MM.1S (cell line): ENCODE measurements around the gene PDILT.
"Not testable (repeated sequence)": the region's sequence is repeated elsewhere in the genome, so short reads cannot be mapped to it uniquely, and the experiment has no call there.

ENCODE experiments used
- DNase-seq: peaks from one replicate; pipeline ENCODE4 v3.0.0-alpha.2; 2015
- H2AFZ ChIP-seq: fragments of 300-600 bp; sonication (generic); 2 replicates; pipeline ENCODE4 v1.6.0; 2016; ENCODE audit warnings: antibody characterized with exemption, low read length
- H3F3A ChIP-seq: fragments of 300-600 bp; sonication (generic); 2 replicates; pipeline ENCODE4 v1.6.1; 2016; ENCODE audit warnings: mild to moderate bottlenecking, antibody characterized with exemption, low read length, moderate library complexity, mixed read lengths; ENCODE audit not compliant: insufficient read depth
- H3K27ac ChIP-seq: fragments of 300-600 bp; sonication (generic); 2 replicates; pipeline ENCODE4 v1.5.1; 2016; ENCODE audit warnings: mild to moderate bottlenecking, low read length
- H3K27me3 ChIP-seq: fragments of 300-600 bp; sonication (generic); replicated peaks from 2 replicates; pipeline ENCODE4 v1.6.0; 2016; ENCODE audit warnings: low read length; ENCODE audit not compliant: insufficient read depth
- H3K36me3 ChIP-seq: fragments of 300-600 bp; sonication (generic); replicated peaks from 2 replicates; pipeline ENCODE4 v1.6.1; 2016; ENCODE audit warnings: mild to moderate bottlenecking, low read length, mixed read lengths; ENCODE audit not compliant: insufficient read depth
- H3K4me1 ChIP-seq: fragments of 300-600 bp; sonication (generic); 2 replicates; pipeline ENCODE4 v1.6.1; 2016; ENCODE audit warnings: low read length, mixed read lengths
- H3K4me2 ChIP-seq: fragments of 300-600 bp; sonication (generic); 2 replicates; pipeline ENCODE4 v1.6.0; 2016; ENCODE audit warnings: low read depth, low read length
- H3K4me3 ChIP-seq: fragments of 300-600 bp; sonication (generic); 2 replicates; pipeline ENCODE4 v1.5.1; 2016; ENCODE audit warnings: low read length, mixed read lengths
- H3K79me2 ChIP-seq: fragments of 300-600 bp; sonication (generic); 2 replicates; pipeline ENCODE4 v1.6.1; 2016; ENCODE audit warnings: mixed run types, low read length, mixed read lengths
- H3K9ac ChIP-seq: fragments of 300-600 bp; sonication (generic); 2 replicates; pipeline ENCODE4 v1.6.1; 2016; ENCODE audit warnings: low read length, mixed read lengths
- H3K9me2 ChIP-seq: fragments of 300-600 bp; sonication (generic); replicated peaks from 2 replicates; pipeline ENCODE4 v1.6.1; 2016; ENCODE audit warnings: mild to moderate bottlenecking, low read length, mixed read lengths; ENCODE audit not compliant: insufficient read depth
- H3K9me3 ChIP-seq: fragments of 300-600 bp; sonication (generic); replicated peaks from 2 replicates; pipeline ENCODE4 v1.6.1; 2016; ENCODE audit warnings: mild to moderate bottlenecking, low read length, mixed read lengths; ENCODE audit not compliant: insufficient read depth
- H4K20me1 ChIP-seq: fragments of 300-600 bp; sonication (generic); 2 replicates; pipeline ENCODE4 v1.6.1; 2016; ENCODE audit warnings: mild to moderate bottlenecking, low read length, moderate library complexity, mixed read lengths; ENCODE audit not compliant: insufficient read depth
- CTCF ChIP-seq: fragments of 300-600 bp; sonication (generic); IDR thresholded peaks from 2 replicates; pipeline ENCODE4 v1.5.1; 2016; ENCODE audit warnings: antibody characterized with exemption, low read length, mixed read lengths
- EZH2 ChIP-seq: fragments of 300-600 bp; sonication (generic); optimal IDR thresholded peaks from 2 replicates; pipeline ENCODE3; 2017; ENCODE audit warnings: low read depth, mild to moderate bottlenecking, antibody characterized with exemption, low read length, mixed read lengths
- EZH2phosphoT487 ChIP-seq: fragments of 300-600 bp; sonication (generic); IDR thresholded peaks from 2 replicates; pipeline ENCODE4 v1.6.1; 2018; ENCODE audit warnings: antibody characterized with exemption, low read length

PDILT gene

GRCh38 chr16:20325005-20325404, 79.5 kb downstream of the PDILT start:
- no peaks in the 10 kb centered on the region for H4K20me1 ChIP-seq
- no peak for DNase-seq
- no peaks in the 10 kb centered on the region for H3K9me3 ChIP-seq
- no peak overlapping the region for H3K9ac ChIP-seq
- no peaks in the 10 kb centered on the region for H3F3A ChIP-seq
- no peak overlapping the region for H3K27ac ChIP-seq
- no peak overlapping the region for H3K4me2 ChIP-seq
- no peak overlapping the region for H3K4me3 ChIP-seq
- H3K4me1 ChIP-seq: no peaks in the 10 kb centered on the region
- no peaks in the 10 kb centered on the region for H3K79me2 ChIP-seq
- no peaks in the 10 kb centered on the region for H3K9me2 ChIP-seq
- no peak for TF ChIP-seq CTCF
- no peak for TF ChIP-seq EZH2
- no peak for TF ChIP-seq EZH2phosphoT487
- no peaks in the 10 kb centered on the region for H3K27me3 ChIP-seq
- H2AFZ ChIP-seq: no peak overlapping the region
- no peaks in the 10 kb centered on the region for H3K36me3 ChIP-seq

DNA sequence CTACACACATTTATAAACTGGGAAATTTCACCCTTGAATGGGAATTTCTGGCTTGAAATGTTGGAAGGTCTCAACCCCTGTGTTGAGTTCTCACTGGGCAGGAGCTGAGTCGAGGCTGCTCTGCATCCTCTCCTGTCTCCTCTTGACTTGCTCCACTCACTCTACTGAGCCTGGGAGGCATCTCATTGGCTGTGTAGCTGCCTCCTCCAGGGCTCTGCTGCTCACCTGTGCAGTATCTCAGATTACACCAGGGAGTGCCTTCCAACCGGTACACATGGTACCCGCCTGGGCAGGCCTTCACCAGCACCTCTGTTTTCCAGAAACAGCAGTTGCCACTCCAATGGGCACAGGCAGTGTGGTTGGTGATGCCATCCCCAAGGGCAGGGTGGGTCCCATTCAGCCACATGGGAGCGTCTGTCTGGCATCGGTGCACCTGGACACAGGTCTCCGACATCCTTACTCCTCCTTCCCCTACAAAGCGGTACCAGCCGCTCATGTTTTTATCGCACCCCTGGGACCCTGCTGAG, 80.9 kb downstream of the PDILT start:
- H3K4me1 ChIP-seq: no peaks in the 10 kb centered on the region
- TF ChIP-seq EZH2: no peak
- no peak for TF ChIP-seq CTCF
- no peak for TF ChIP-seq EZH2phosphoT487

DNA sequence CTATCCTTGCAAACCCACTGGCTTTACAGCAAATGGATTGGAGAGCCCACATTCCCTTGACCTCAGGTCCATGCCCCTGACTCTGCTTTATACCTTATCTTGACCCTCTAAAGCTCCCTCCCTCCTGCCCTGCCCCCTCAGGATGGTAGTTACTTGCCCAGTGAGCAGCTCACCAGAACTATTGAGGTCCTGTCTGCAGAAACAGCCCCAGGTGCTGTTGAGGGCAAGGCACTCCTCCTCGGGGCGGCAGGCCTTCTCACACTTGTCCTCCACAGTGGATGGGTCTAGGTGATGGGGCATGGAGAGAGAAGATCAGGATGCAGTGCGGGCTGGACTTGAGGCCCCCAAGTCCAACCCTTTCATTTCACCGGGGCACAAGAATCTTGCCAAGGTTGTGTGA, 81.8 kb downstream of the PDILT start:
- H3K4me1 ChIP-seq: no peaks in the 10 kb centered on the region
- no peak overlapping the region for H3K27ac ChIP-seq
- H2AFZ ChIP-seq: no peak overlapping the region
- H3K9me3 ChIP-seq: no peaks in the 10 kb centered on the region
- H3K4me2 ChIP-seq: no peak overlapping the region
- no peaks in the 10 kb centered on the region for H3K9me2 ChIP-seq
- no peaks in the 10 kb centered on the region for H4K20me1 ChIP-seq
- H3K4me3 ChIP-seq: no peak overlapping the region
- no peaks in the 10 kb centered on the region for H3K79me2 ChIP-seq
- no peaks in the 10 kb centered on the region for H3F3A ChIP-seq
- H3K27me3 ChIP-seq: no peaks in the 10 kb centered on the region
- no peak for TF ChIP-seq EZH2phosphoT487
- no peak for TF ChIP-seq EZH2
- no peaks in the 10 kb centered on the region for H3K36me3 ChIP-seq
- DNase-seq: no peak
- no peak overlapping the region for H3K9ac ChIP-seq

More for the DNA sequence above, 80.9 kb downstream of the PDILT start:
- H3F3A ChIP-seq: no peaks in the 10 kb centered on the region
- no peaks in the 10 kb centered on the region for H3K36me3 ChIP-seq
- DNase-seq: no peak
- H3K4me3 ChIP-seq: no peak overlapping the region
- no peaks in the 10 kb centered on the region for H3K79me2 ChIP-seq
- no peak overlapping the region for H2AFZ ChIP-seq
- H3K27ac ChIP-seq: no peak overlapping the region
- H3K4me2 ChIP-seq: no peak overlapping the region
- H3K27me3 ChIP-seq: no peaks in the 10 kb centered on the region
- no peaks in the 10 kb centered on the region for H3K9me3 ChIP-seq
- no peaks in the 10 kb centered on the region for H4K20me1 ChIP-seq
- H3K9ac ChIP-seq: no peak overlapping the region
- H3K9me2 ChIP-seq: no peaks in the 10 kb centered on the region

DNA sequence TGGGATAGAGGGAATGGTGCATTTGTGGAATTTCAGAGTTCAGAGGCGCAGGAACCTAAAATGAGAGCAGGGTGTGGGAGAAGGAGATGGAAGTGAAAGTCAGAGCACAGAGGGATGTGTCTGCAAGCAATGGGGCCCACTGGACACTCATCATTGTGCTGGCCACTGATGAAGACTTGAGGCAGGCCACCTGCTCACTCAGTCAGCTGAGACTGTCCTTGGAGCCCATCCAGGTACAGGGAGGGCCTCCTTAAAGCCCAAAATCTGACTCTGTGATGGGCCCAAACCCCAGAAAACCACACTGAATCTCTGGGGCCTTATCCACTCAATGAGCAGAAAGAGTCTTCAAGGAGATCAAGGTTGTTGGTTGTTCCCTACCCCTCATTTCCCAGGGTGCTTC, 82.9 kb downstream of the PDILT start:
- H3K79me2 ChIP-seq: no peaks in the 10 kb centered on the region
- TF ChIP-seq CTCF: no peak
- no peak for TF ChIP-seq EZH2
- no peak for TF ChIP-seq EZH2phosphoT487
- H3K9me2 ChIP-seq: no peaks in the 10 kb centered on the region
- DNase-seq: no peak
- no peak overlapping the region for H2AFZ ChIP-seq
- H3K4me1 ChIP-seq: no peaks in the 10 kb centered on the region
- no peaks in the 10 kb centered on the region for H3K27me3 ChIP-seq
- no peaks in the 10 kb centered on the region for H3K36me3 ChIP-seq
- H3F3A ChIP-seq: no peaks in the 10 kb centered on the region
- H3K4me3 ChIP-seq: no peak overlapping the region
- H3K4me2 ChIP-seq: no peak overlapping the region
- no peaks in the 10 kb centered on the region for H4K20me1 ChIP-seq
- H3K9ac ChIP-seq: no peak overlapping the region
- no peaks in the 10 kb centered on the region for H3K9me3 ChIP-seq
- no peak overlapping the region for H3K27ac ChIP-seq

DNA sequence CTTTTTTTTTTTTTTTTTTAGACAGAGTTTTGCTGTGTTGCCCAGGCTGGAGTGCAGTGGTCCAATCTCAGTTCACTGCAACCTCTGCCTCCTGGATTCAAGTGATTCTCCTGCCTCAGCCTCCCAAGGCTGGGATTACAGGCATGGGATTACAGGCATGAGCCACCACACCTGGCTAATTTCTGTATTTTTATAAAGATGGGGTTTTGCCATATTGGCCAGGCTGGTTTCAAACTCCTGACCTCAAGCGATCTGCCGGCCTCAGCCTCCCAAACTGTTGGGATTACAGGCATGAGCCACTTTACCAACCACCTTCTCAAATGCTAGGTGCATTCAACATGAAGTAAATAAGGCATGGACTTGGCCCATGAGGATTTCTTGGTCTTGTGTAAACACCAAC, 83.5 kb downstream of the PDILT start:
- not testable (repeated sequence) for H3K27me3 ChIP-seq, H3K36me3 ChIP-seq

More for the DNA sequence above, 83.5 kb downstream of the PDILT start:
- not testable (repeated sequence) for H3K4me1 ChIP-seq, H3K9me2 ChIP-seq, H3K9me3 ChIP-seq, H3K4me3 ChIP-seq, H4K20me1 ChIP-seq, H3F3A ChIP-seq, DNase-seq, H3K27ac ChIP-seq, H3K79me2 ChIP-seq, H2AFZ ChIP-seq, H3K4me2 ChIP-seq, H3K9ac ChIP-seq
